Gastroesophageal sphincter (tissue), 3 donors: ENCODE data around the gene SDSL.

Experiments used
- EP300 ChIP-seq: sonication (generic); formaldehyde crosslinking; IDR thresholded peaks from one replicate; pipeline ENCODE4 v1.6.1; 2017; ENCODE audit warnings: antibody characterized with exemption, mild to moderate bottlenecking
- POLR2A ChIP-seq, 2 donors: fragments of 450-650 bp; IDR thresholded peaks; one replicate each; pipeline ENCODE4 v1.6.1; 2017; ENCODE audit warnings: antibody characterized with exemption in 2 of 2, mild to moderate bottlenecking in 2 of 2, moderate library complexity in 1 of 2
- POLR2AphosphoS5 ChIP-seq: sonication (generic); formaldehyde crosslinking; IDR thresholded peaks from one replicate; pipeline ENCODE4 v1.6.1; 2017; ENCODE audit warnings: antibody characterized with exemption
- TF ChIP-seq, protein P1 (sequence below), 4 experiments: fragments of 200-600 bp in 2 of 4; fragments of 450-650 bp in 2 of 4; sonication (generic) in 1 of 4; IDR thresholded peaks; one replicate each; pipeline ENCODE4 v1.5.1; 2017 to 2019; ENCODE audit warnings: antibody characterized with exemption in 4 of 4, mild to moderate bottlenecking in 2 of 4, moderate library complexity in 2 of 4

DNA sequence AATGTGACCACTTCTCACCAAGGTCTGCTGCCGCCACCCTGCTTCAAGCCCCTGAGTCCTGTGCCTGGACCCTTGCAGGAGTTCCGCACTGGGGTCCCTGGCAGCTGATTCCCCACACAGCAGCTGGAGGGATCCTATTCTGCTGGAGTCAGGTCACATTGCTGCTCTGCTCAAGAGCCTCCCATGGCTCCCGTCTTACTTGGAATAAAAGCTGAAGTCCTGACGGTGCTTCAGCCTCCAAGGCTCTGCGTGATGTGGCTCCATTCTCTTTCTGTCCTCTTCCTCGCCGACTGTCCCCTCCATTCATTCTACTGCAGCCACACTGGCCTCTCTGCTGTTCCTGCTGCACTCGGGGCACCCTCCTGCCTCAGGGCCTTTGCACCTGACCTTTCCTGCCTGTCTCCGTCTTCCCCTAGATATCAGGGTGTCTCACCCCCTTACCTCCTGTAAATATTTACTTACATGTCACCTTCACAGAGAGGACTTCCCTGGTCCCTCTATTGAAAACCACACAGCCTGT lies 7.6 kb upstream of the SDSL start:
- TF ChIP-seq POLR2AphosphoS5: no peak
- TF ChIP-seq, protein P1, sequence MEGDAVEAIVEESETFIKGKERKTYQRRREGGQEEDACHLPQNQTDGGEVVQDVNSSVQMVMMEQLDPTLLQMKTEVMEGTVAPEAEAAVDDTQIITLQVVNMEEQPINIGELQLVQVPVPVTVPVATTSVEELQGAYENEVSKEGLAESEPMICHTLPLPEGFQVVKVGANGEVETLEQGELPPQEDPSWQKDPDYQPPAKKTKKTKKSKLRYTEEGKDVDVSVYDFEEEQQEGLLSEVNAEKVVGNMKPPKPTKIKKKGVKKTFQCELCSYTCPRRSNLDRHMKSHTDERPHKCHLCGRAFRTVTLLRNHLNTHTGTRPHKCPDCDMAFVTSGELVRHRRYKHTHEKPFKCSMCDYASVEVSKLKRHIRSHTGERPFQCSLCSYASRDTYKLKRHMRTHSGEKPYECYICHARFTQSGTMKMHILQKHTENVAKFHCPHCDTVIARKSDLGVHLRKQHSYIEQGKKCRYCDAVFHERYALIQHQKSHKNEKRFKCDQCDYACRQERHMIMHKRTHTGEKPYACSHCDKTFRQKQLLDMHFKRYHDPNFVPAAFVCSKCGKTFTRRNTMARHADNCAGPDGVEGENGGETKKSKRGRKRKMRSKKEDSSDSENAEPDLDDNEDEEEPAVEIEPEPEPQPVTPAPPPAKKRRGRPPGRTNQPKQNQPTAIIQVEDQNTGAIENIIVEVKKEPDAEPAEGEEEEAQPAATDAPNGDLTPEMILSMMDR (IDR thresholded peaks at IDR 0.05): no peak
- no peak for TF ChIP-seq POLR2A (IDR thresholded peaks at IDR 0.05)
- TF ChIP-seq EP300: no peak
